ENCODE data around the gene EPB41L2. TPM values are rescaled to one million over a fixed set of nuclear protein-coding genes. Genes with fewer than 3 reads are reported as not detected.

EPB41L2 gene
- total RNA-seq, 4 donors from 2014 or later: 46.1 to 258 (median 88.3) TPM

DNA sequence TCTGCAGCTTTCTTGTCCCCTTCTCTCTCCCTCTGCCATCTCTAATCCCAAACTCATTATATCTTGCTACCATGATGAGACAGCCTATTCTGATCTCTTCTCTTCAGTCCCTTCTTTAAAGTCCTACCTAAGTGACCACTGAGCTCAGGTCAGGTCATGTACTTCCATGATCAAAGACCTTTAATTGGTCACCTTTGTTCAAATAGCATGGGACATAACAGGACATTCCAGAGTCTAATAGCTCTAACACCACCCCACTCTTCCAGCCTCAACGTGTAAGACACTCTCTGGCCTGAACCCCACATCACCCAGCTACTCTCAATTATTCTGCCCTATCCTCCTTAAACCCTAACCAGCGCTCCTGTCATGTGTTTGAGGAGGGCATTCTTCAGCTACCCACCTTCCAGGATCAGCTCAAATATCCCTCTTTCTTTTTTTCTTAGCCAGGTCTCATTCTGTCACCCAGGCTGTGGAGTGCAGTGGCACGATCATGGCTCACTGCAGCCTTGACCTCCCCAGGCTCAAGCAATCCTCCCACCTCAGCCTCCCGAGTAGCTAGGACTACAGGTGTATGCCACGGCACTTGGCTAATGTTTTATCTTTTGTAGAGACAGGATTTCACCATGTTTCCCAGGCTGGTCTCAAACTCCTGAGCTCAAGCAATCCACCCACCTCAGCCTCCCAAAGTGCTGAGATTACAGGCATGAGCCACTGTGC lies 237.9 kb downstream of the EPB41L2 start:
- DNase-seq: no peak
- Histone ChIP-seq H3K27me3 (no peaks in the 10 kb centered on the region), H3K4me1 (no peaks in the 10 kb centered on the region), H3K9me3 (no peaks in the 10 kb centered on the region), H3K27ac (no peak overlapping the region), H3K36me3 (no peaks in the 10 kb centered on the region), H3K4me3 (no peak overlapping the region)
- TF ChIP-seq, protein P1, sequence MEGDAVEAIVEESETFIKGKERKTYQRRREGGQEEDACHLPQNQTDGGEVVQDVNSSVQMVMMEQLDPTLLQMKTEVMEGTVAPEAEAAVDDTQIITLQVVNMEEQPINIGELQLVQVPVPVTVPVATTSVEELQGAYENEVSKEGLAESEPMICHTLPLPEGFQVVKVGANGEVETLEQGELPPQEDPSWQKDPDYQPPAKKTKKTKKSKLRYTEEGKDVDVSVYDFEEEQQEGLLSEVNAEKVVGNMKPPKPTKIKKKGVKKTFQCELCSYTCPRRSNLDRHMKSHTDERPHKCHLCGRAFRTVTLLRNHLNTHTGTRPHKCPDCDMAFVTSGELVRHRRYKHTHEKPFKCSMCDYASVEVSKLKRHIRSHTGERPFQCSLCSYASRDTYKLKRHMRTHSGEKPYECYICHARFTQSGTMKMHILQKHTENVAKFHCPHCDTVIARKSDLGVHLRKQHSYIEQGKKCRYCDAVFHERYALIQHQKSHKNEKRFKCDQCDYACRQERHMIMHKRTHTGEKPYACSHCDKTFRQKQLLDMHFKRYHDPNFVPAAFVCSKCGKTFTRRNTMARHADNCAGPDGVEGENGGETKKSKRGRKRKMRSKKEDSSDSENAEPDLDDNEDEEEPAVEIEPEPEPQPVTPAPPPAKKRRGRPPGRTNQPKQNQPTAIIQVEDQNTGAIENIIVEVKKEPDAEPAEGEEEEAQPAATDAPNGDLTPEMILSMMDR (IDR thresholded peaks at IDR 0.05): no peak
- no peak for TF ChIP-seq POLR2A (IDR thresholded peaks at IDR 0.05)

- Histone ChIP-seq H3K27me3 (no peaks in the 10 kb centered on the region), H3K27ac (no peak overlapping the region), H3K4me3 (no peak overlapping the region), H3K4me1 (no peaks in the 10 kb centered on the region), H3K36me3 (no peaks in the 10 kb centered on the region), H3K9me3 (peaks cover 0 to 2% (median 0%) of the 10 kb centered on the region in 4 donors)
- DNase-seq: no peak
- TF ChIP-seq, protein P1 (IDR thresholded peaks at IDR 0.05): no peak
- TF ChIP-seq POLR2A (IDR thresholded peaks at IDR 0.05): no peak
These were observed 240.3 kb downstream of the EPB41L2 start for GRCh38 chr6:130822736-130823135.

DNA sequence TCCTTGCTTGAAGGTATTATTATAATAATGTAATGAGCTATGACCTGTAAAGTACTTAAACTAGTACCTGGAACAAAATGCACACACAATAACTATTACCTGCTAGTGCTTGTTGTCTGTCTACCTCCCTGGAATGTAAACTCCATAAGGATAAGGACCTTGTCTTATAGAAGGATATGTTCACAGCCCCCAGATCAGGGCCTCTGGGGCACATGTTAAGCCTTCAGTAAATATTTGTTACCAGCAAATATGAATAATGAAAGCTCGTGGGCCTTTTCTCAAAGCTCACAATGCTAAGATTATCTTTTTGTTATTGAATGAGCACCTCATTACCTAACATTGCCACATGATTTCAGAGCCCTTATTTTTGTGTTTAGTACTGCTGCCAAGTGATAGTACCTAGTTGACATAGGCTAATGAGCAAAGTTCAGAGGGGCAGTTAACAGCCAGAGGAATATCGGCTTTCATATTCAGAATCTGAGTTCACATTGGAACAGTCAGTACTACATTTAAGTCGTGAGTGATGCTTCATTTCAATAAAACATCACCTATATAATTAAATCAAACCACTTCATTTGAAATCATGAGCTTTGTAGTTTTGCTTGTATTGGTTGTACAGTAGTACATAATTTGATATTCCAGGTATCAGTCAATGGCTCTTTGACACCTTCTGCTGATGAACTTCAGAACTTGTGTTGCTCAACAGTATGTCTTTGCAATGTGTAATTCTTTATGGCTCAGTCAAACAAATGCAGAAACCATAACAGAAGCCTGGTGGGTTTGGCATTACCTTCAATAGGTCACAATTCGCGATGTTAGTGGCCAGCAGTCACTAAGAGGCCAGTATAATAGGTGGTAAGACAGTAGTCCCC lies 247.6 kb downstream of the EPB41L2 start:
- TF ChIP-seq POLR2A (IDR thresholded peaks at IDR 0.05): no peak
- TF ChIP-seq, protein P1 (IDR thresholded peaks at IDR 0.05): peak in 1 of 6 experiments; percentile 8
- no peak overlapping the region for H3K27ac ChIP-seq
- no peak overlapping the region for H3K4me3 ChIP-seq
- DNase-seq: no peak
- H3K4me1 ChIP-seq: no peaks in the 10 kb centered on the region
- H3K9me3 ChIP-seq: peaks cover 0 to 2% (median 0%) of the 10 kb centered on the region in 4 donors
- H3K27me3 ChIP-seq: no peaks in the 10 kb centered on the region
- no peaks in the 10 kb centered on the region for H3K36me3 ChIP-seq

GRCh38 chr6:130814506-130814905 lies 248.5 kb downstream of the EPB41L2 start:
- Histone ChIP-seq H3K4me3 (no peak overlapping the region), H3K36me3 (no peaks in the 10 kb centered on the region), H3K4me1 (no peaks in the 10 kb centered on the region), H3K27me3 (no peaks in the 10 kb centered on the region), H3K27ac (no peak overlapping the region), H3K9me3 (peaks cover 0 to 2% (median 0%) of the 10 kb centered on the region in 4 donors)
- TF ChIP-seq POLR2A (IDR thresholded peaks at IDR 0.05): no peak
- TF ChIP-seq, protein P1 (IDR thresholded peaks at IDR 0.05): no peak
- no peak for DNase-seq

GRCh38 chr6:130811932-130812331 lies 251.1 kb downstream of the EPB41L2 start:
- Histone ChIP-seq H3K4me3 (no peak overlapping the region), H3K27ac (no peak overlapping the region), H3K4me1 (no peaks in the 10 kb centered on the region), H3K27me3 (no peaks in the 10 kb centered on the region), H3K36me3 (no peaks in the 10 kb centered on the region), H3K9me3 (no peaks in the 10 kb centered on the region)
- DNase-seq: no peak
- TF ChIP-seq POLR2A (IDR thresholded peaks at IDR 0.05): no peak
- TF ChIP-seq, protein P1 (IDR thresholded peaks at IDR 0.05): no peak

All from Peyer's patch (tissue), 4 donors.